IMR-90 (cell line): Measurements from ENCODE around the gene UBXN2A. TPM values are rescaled to one million over a fixed set of nuclear protein-coding genes. Genes with fewer than 3 reads are reported as not detected.
"Not testable (repeated sequence)": the region's sequence is repeated elsewhere in the genome, so short reads cannot be mapped to it uniquely, and the experiment has no call there.

Source experiments
- ATAC-seq: fragments of 200-7000 bp; cut with Tn5 transposase; 2 replicates; pipeline ENCODE4 v1.9.1; 2020; ENCODE audit warnings: low read depth, mild to moderate bottlenecking, moderate library complexity
- BruUV-seq: library from RNA; stranded (reverse); fragments of 400-500 nt; replicated peaks from 2 replicates; lab custom pipeline; 2021; lab: Mats Ljungman, UMichigan
- CTCF ChIA-PET: fragments of 300-600 bp; formaldehyde crosslinking; extraction: SDS; loops from one replicate; lab custom pipeline; 2021; ENCODE audit warnings: antibody characterized with exemption; lab: Yijun Ruan, JAX
- POLR2A ChIA-PET: fragments of 300-600 bp; sonication (Branson Sonifier 250); formaldehyde crosslinking; loops from one replicate; lab custom pipeline; 2022; ENCODE audit warnings: antibody characterized with exemption; ENCODE audit not compliant: unreplicated experiment; lab: Charles Lee
- DNase-seq: peaks from one replicate; pipeline ENCODE4 v3.0.0; 2013
- H2AFZ ChIP-seq: replicated peaks from 2 replicates; pipeline ENCODE3; 2013; ENCODE audit warnings: low read length, mild to moderate bottlenecking; ENCODE audit not compliant: poor library complexity
- H2AK5ac ChIP-seq: 2 replicates; pipeline ENCODE4 v1.6.1; 2013; ENCODE audit warnings: low read depth, low read length, inconsistent platforms
- H2AK9ac ChIP-seq: replicated peaks from 2 replicates; pipeline ENCODE3; 2013; ENCODE audit warnings: mild to moderate bottlenecking, low read depth, low read length, moderate library complexity; ENCODE audit not compliant: poor library complexity
- H2BK120ac ChIP-seq: 2 replicates; pipeline ENCODE4 v1.6.1; 2013; ENCODE audit warnings: low read depth, low read length, inconsistent platforms
- H2BK15ac ChIP-seq: 3 replicates; pipeline ENCODE4 v1.6.1; 2013; ENCODE audit warnings: low read depth, low read length, inconsistent platforms
- H2BK20ac ChIP-seq: 2 replicates; pipeline ENCODE4 v1.6.1; 2013; ENCODE audit warnings: low read depth, mild to moderate bottlenecking, inconsistent platforms, low read length, moderate library complexity
- H2BK5ac ChIP-seq: 2 replicates; pipeline ENCODE4 v1.6.1; 2013; ENCODE audit warnings: mild to moderate bottlenecking, low read depth, low read length, inconsistent platforms; ENCODE audit not compliant: poor library complexity, severe bottlenecking
- H3K14ac ChIP-seq: replicated peaks from 2 replicates; pipeline ENCODE4 v1.6.1; 2013; ENCODE audit warnings: low read depth, low read length, inconsistent platforms
- H3K18ac ChIP-seq: 2 replicates; pipeline ENCODE4 v1.6.1; 2013; ENCODE audit warnings: low read depth, low read length, control low read depth
- H3K23ac ChIP-seq: 2 replicates; pipeline ENCODE4 v1.6.1; 2013; ENCODE audit warnings: low read depth, low read length, inconsistent platforms
- H3K27ac ChIP-seq: 2 replicates; pipeline ENCODE4 v1.5.1; 2013; ENCODE audit warnings: mild to moderate bottlenecking, control low read depth, low read length; ENCODE audit not compliant: insufficient read depth
- H3K27me3 ChIP-seq: 2 replicates; pipeline ENCODE4 v1.6.1; 2013; ENCODE audit warnings: low read length; ENCODE audit not compliant: control insufficient read depth, insufficient read depth
- H3K36me3 ChIP-seq: 2 replicates; pipeline ENCODE4 v1.6.1; 2013; ENCODE audit warnings: low read length, mixed read lengths; ENCODE audit not compliant: control insufficient read depth, insufficient read depth
- H3K4ac ChIP-seq: 2 replicates; pipeline ENCODE4 v1.6.1; 2013; ENCODE audit warnings: low read depth, low read length, inconsistent platforms
- H3K4me1 ChIP-seq: 2 replicates; pipeline ENCODE4 v1.6.1; 2013; ENCODE audit warnings: low read length, mixed read lengths; ENCODE audit not compliant: control insufficient read depth, insufficient read depth
- H3K4me2 ChIP-seq: 2 replicates; pipeline ENCODE4 v1.6.1; 2013; ENCODE audit warnings: low read depth, mild to moderate bottlenecking, control low read depth, low read length, moderate library complexity
- H3K4me3 ChIP-seq: 2 replicates; pipeline ENCODE4 v1.5.1; 2013; ENCODE audit warnings: low read depth, mild to moderate bottlenecking, control low read depth, low read length, moderate library complexity; ENCODE audit not compliant: insufficient read depth
- H3K56ac ChIP-seq: 2 replicates; pipeline ENCODE4 v1.6.1; 2013; ENCODE audit warnings: low read length, inconsistent platforms; ENCODE audit not compliant: insufficient read depth; ENCODE audit errors: extremely low read depth
- H3K79me1 ChIP-seq, 2 experiments: 2 replicates each; pipeline ENCODE4 v1.6.1; 2013; ENCODE audit warnings: low read length in 2 of 2, inconsistent platforms in 1 of 2, low read depth in 1 of 2
- H3K9ac ChIP-seq: 2 replicates; pipeline ENCODE4 v1.6.1; 2013; ENCODE audit warnings: low read depth, low read length, control low read depth
- H3K9me1 ChIP-seq: 2 replicates; pipeline ENCODE4 v1.6.1; 2013; ENCODE audit warnings: low read length, inconsistent platforms; ENCODE audit not compliant: insufficient read depth
- H3K9me3 ChIP-seq: 2 replicates; pipeline ENCODE4 v1.6.1; 2013; ENCODE audit warnings: low read length; ENCODE audit not compliant: control insufficient read depth, insufficient read depth
- H4K20me1 ChIP-seq: 2 replicates; pipeline ENCODE4 v1.6.1; 2013; ENCODE audit warnings: low read length, inconsistent platforms; ENCODE audit not compliant: insufficient read depth
- H4K5ac ChIP-seq: 2 replicates; pipeline ENCODE4 v1.6.1; 2013; ENCODE audit warnings: mild to moderate bottlenecking, low read depth, low read length, control low read depth
- H4K8ac ChIP-seq, 2 experiments: 2 replicates each; pipeline ENCODE4 v1.6.1; 2013; ENCODE audit warnings: low read depth in 2 of 2, low read length in 2 of 2, control low read depth in 1 of 2, inconsistent platforms in 1 of 2
- H4K91ac ChIP-seq: 2 replicates; pipeline ENCODE4 v1.6.1; 2013; ENCODE audit warnings: low read depth, low read length, inconsistent platforms; ENCODE audit not compliant: insufficient read depth
- WGBS, 2 experiments: methylation state at CpG; one replicate each; pipeline versions ENCODE4 v1.1.5 to v1.1.7; 2013; ENCODE audit warnings: missing lambda C conversion rate in 2 of 2; ENCODE audit not compliant: insufficient read length in 1 of 2; ENCODE audit errors: extremely low coverage in 2 of 2; 5-methylcytosine and 5-hydroxymethylcytosine counted together
- dilution Hi-C: fragments of 300-500 bp; cut with HindIII; formaldehyde crosslinking; loops from one replicate; pipeline ENCODE4 v1.14.3; 2018; ENCODE audit warnings: low sequenced_read_pairs; ENCODE audit not compliant: unreplicated experiment
- in situ Hi-C: fragments of 300-500 bp; cut with MboI; formaldehyde crosslinking; loops from 3 replicates; pipeline ENCODE4 v1.14.3; 2019; ENCODE audit warnings: low sequenced_read_pairs, inconsistent platforms, mixed read lengths
- intact Hi-C: fragments of 100-400 bp; cut with micrococcal nuclease; formaldehyde crosslinking; loops from 2 replicates; pipeline ENCODE4 v1.10.0; 2022
- polyA plus RNA-seq, 3 experiments: library from polyadenylated mRNA; depleted of rRNA; stranded (reverse); fragments of >200 nt; gene quantifications; 2 replicates each; pipeline ENCODE4 v1.2.3, GENCODE V29; 2012; ENCODE audit warnings: low replicate concordance in 1 of 3
- total RNA-seq: library from RNA; depleted of rRNA; stranded (reverse); fragments of >200 nt; gene quantifications from 2 replicates; pipeline ENCODE4 v1.2.3, GENCODE V29; 2012

The UBXN2A gene
- total and polyA plus RNA-seq, 2 of the 4 experiments (the other 2 are of a cell fraction), result 4.6 to 7.7 TPM

GRCh38 chr2:24043133-24043532, 102.9 kb downstream of the UBXN2A start:
- H4K20me1 ChIP-seq, H3K9me1 ChIP-seq, H3K23ac ChIP-seq, ATAC-seq, H4K8ac ChIP-seq, H2BK5ac ChIP-seq, H3K4me2 ChIP-seq, H3K4ac ChIP-seq, dilution Hi-C loops, CTCF ChIA-PET, BruUV-seq, H3K9me3 ChIP-seq, DNase-seq, H4K5ac ChIP-seq, POLR2A ChIA-PET, H3K27ac ChIP-seq, H2AK9ac ChIP-seq, H3K36me3 ChIP-seq, H2BK120ac ChIP-seq, in situ Hi-C loops, H3K4me3 ChIP-seq, H2AFZ ChIP-seq, H2BK15ac ChIP-seq, H3K9ac ChIP-seq, H3K4me1 ChIP-seq, H3K56ac ChIP-seq, H4K91ac ChIP-seq, H3K27me3 ChIP-seq, H2BK20ac ChIP-seq, H3K14ac ChIP-seq, H3K18ac ChIP-seq: not testable (repeated sequence)
- peak overlapping the region; percentile 28; the same call in 1 of the 2 replicates for H2AK5ac ChIP-seq
- intact Hi-C loops, result loop anchor here (10.0 kb wide), 1 partner anchor 98 kb away; the partner anchor contains the start of gene UBXN2A
- WGBS, 2 experiments, result 100% methylated on average over 3 of the region's 6 CpGs; no CpG with 5 or more reads in 1 of the 2 experiments
- H3K79me1 ChIP-seq, result peaks cover 10 to 28% of the 10 kb centered on the region in 2 experiments; a peak in 3 of 4 replicates
